ENCODE results near the gene ANGEL1. TPM values are rescaled to one million over a fixed set of nuclear protein-coding genes. Genes with fewer than 3 reads are reported as not detected.
A peak's percentile ranks its signal among the peaks of the same experiment; 100 is the strongest.

ANGEL1 gene
- polyA plus RNA-seq (2012; ENCODE audit: missing spikeins) = 10.7 TPM

- FAIRE-seq = peak; percentile 96
- peak; percentile 78 for DNase-seq (ENCODE audit: insufficient read length)
- 0 out of 2 replicates have a peak, but pooled peaks have one; percentile 54 for TF ChIP-seq TAF1 (IDR thresholded peaks at IDR 0.05; ENCODE audit: borderline replicate concordance, low read depth, low read length)
- peak; percentile 78 for TF ChIP-seq POLR2AphosphoS5 (IDR thresholded peaks at IDR 0.05; ENCODE audit: low read depth, low read length)
- TF ChIP-seq POLR2A (IDR thresholded peaks at IDR 0.05; ENCODE audit: low read depth, low read length) = peak; percentile 91
Observed at GRCh38 chr14:76812422-76813383, at the start of gene ANGEL1. Gene ANGEL1, minus strand, starts transcription at chr14:76812882. Its CDS starts 55 bp downstream, at chr14:76812827.

- FAIRE-seq (no peak), DNase-seq (ENCODE audit: insufficient read length) (no peak)
- no peak for TF ChIP-seq POLR2A (IDR thresholded peaks at IDR 0.05; ENCODE audit: low read depth, low read length)
- TF ChIP-seq POLR2AphosphoS5 (IDR thresholded peaks at IDR 0.05; ENCODE audit: low read depth, low read length) = no peak
- no peak for TF ChIP-seq TAF1 (IDR thresholded peaks at IDR 0.05; ENCODE audit: borderline replicate concordance, low read depth, low read length)
Observed at GRCh38 chr14:76861574-76862255, 49.0 kb upstream of the ANGEL1 start.

GRCh38 chr14:76856769-76857168, 44.1 kb upstream of the ANGEL1 start:
- no peak for TF ChIP-seq TAF1 (IDR thresholded peaks at IDR 0.05; ENCODE audit: borderline replicate concordance, low read depth, low read length)
- TF ChIP-seq POLR2A (IDR thresholded peaks at IDR 0.05; ENCODE audit: low read depth, low read length) = no peak
- TF ChIP-seq POLR2AphosphoS5 (IDR thresholded peaks at IDR 0.05; ENCODE audit: low read depth, low read length) = no peak
- DNase-seq (ENCODE audit: insufficient read length) (no peak), FAIRE-seq (no peak)

DNA sequence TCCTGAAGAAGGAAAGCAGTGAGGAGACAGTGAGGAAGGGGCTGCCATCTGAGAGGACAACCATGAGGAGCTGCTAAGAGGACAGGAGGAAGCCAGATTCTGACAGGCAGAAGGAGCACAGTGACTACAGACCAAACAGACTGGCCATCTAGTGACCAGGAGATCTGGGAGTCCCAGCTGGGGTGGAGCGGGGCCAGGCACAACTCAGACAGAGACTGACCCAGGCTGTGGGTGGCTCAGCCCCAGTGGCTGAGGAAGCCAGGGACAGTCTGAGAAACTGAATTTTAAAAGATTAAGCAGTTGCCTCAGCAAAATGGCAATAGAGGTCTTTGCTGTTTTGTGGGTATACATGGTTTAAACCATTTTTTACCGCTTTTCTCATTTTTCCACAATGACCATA, 42.4 kb upstream of the ANGEL1 start:
- DNase-seq (ENCODE audit: insufficient read length) (no peak), FAIRE-seq (no peak)
- TF ChIP-seq POLR2A (IDR thresholded peaks at IDR 0.05; ENCODE audit: low read depth, low read length) (no peak), POLR2AphosphoS5 (IDR thresholded peaks at IDR 0.05; ENCODE audit: low read depth, low read length) (no peak), TAF1 (IDR thresholded peaks at IDR 0.05; ENCODE audit: borderline replicate concordance, low read depth, low read length) (no peak)

- no peak for TF ChIP-seq POLR2AphosphoS5 (IDR thresholded peaks at IDR 0.05; ENCODE audit: low read depth, low read length)
- no peak for TF ChIP-seq TAF1 (IDR thresholded peaks at IDR 0.05; ENCODE audit: borderline replicate concordance, low read depth, low read length)
- TF ChIP-seq POLR2A (IDR thresholded peaks at IDR 0.05; ENCODE audit: low read depth, low read length) = no peak
- no peak for FAIRE-seq
- no peak for DNase-seq (ENCODE audit: insufficient read length)
Observed at GRCh38 chr14:76848879-76849278, 36.2 kb upstream of the ANGEL1 start.

DNA sequence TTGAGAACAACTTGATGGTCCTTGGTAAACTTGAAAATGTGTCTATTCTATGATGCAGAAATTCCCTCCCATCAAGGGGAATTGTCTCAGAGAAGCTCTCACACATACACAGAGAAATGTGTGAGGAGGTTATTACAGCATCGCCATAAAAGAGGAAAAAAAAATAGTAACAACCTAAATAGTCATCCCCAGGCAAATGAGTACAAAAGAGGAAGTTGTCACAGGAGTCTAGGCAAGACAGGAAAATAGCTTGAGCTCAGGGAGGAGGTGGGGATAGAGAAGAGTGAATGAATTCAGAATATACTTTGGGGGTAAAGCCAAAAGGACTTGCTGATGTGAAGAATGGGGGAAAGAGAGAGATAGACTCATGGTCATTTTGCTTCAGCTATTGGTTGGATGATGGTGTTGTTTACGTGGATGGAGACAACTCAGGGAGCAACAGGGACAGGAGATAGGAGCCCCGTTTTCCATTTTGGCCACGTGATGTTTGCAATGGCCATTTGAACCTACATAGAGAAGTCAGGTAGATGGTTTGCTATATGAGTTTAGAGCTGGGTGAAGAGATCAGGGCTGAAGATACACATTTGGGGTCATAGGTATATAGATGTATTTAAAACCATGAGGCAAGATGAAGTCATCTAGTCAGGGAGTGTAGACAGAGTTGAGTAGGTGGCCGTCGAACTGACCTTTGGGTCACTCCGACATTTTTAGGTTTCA, 33.8 kb upstream of the ANGEL1 start:
- no peak for DNase-seq (ENCODE audit: insufficient read length)
- no peak for FAIRE-seq

DNA sequence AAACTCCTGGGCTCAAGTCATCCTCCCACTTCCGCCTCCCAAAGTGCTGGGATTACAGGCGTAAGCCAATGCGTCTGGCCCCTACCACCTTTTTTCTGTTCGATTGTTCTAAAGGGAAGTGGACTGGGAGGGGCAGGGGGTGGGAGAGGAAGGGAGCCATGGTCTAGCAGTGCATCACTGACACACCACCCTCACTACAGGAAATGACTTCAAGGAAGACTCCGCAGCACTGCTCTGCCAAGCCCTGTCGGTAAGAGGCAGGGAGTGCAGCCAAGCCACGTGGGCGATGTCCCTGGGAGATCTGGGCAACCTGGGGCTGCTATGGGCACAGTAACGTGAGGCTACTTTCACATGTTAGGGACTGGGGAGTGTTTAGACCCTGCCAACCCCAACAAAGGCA, 31.5 kb upstream of the ANGEL1 start:
- no peak for FAIRE-seq
- no peak for DNase-seq (ENCODE audit: insufficient read length)
- TF ChIP-seq POLR2A (IDR thresholded peaks at IDR 0.05; ENCODE audit: low read depth, low read length) = no peak
- TF ChIP-seq TAF1 (IDR thresholded peaks at IDR 0.05; ENCODE audit: borderline replicate concordance, low read depth, low read length) = no peak
- TF ChIP-seq POLR2AphosphoS5 (IDR thresholded peaks at IDR 0.05; ENCODE audit: low read depth, low read length) = no peak

More for the DNA sequence above, 33.8 kb upstream of the ANGEL1 start:
- no peak for TF ChIP-seq POLR2A (IDR thresholded peaks at IDR 0.05; ENCODE audit: low read depth, low read length)
- no peak for TF ChIP-seq POLR2AphosphoS5 (IDR thresholded peaks at IDR 0.05; ENCODE audit: low read depth, low read length)
- no peak for TF ChIP-seq TAF1 (IDR thresholded peaks at IDR 0.05; ENCODE audit: borderline replicate concordance, low read depth, low read length)

DNA sequence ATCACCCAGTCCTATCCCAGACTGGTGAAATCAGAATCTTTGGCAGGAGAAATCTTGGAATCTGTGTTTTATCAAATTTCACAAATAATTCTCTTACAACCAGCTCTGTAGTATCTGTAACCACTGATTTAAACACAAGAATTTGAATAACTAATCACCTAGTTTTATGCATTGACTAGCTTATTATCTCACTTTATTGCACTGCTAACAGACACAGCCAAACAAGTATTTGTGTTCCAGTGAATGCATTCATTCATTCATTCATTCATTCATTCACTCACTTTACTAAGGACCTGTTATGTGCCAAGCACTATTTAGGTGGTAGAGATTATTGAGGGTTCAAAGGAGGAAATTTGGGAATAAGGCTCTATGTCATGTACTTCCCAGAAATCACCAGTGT, 29.7 kb upstream of the ANGEL1 start:
- DNase-seq (ENCODE audit: insufficient read length) (no peak), FAIRE-seq (no peak)
- TF ChIP-seq POLR2AphosphoS5 (IDR thresholded peaks at IDR 0.05; ENCODE audit: low read depth, low read length) (no peak), POLR2A (IDR thresholded peaks at IDR 0.05; ENCODE audit: low read depth, low read length) (no peak), TAF1 (IDR thresholded peaks at IDR 0.05; ENCODE audit: borderline replicate concordance, low read depth, low read length) (no peak)

GRCh38 chr14:76837524-76837923, 24.8 kb upstream of the ANGEL1 start:
- no peak for TF ChIP-seq POLR2AphosphoS5 (IDR thresholded peaks at IDR 0.05; ENCODE audit: low read depth, low read length)
- TF ChIP-seq POLR2A (IDR thresholded peaks at IDR 0.05; ENCODE audit: low read depth, low read length) = no peak
- no peak for TF ChIP-seq TAF1 (IDR thresholded peaks at IDR 0.05; ENCODE audit: borderline replicate concordance, low read depth, low read length)
- no peak for FAIRE-seq
- no peak for DNase-seq (ENCODE audit: insufficient read length)

DNA sequence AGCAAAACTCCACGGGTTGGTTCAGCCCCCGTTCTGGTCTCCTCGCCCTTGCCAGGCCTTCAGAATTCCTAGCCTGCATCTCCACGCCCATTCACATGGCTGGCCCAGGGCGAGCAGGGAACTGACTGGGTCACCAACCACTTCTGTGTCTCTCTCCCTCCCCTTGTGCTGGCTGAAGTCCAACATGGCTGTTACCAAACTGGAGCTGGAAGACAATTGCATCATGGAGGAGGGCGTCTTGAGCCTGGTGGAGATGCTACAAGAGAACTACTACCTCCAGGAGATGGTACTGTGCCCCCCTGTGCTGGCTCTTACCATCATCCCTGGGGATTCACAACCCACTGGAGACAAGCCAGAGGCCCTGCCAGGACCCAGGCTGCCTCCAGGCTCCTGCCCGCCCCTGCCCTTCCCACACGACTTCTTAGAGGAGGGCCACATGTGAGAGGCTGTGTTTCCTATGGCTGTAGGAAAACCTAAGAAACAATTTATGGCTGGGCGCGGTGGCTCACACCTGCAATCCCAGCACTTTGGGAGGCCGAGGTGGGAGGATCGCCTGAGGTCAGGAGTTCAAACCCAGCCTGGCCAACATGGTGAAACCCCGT, 23.4 kb upstream of the ANGEL1 start:
- no peak for DNase-seq (ENCODE audit: insufficient read length)
- FAIRE-seq = no peak
- TF ChIP-seq POLR2A (IDR thresholded peaks at IDR 0.05; ENCODE audit: low read depth, low read length) (no peak), TAF1 (IDR thresholded peaks at IDR 0.05; ENCODE audit: borderline replicate concordance, low read depth, low read length) (no peak), POLR2AphosphoS5 (IDR thresholded peaks at IDR 0.05; ENCODE audit: low read depth, low read length) (no peak)
